Fibroblast of lung (primary cell): ENCODE data around the gene ABCC6.
"Not testable (repeated sequence)": the region's sequence is repeated elsewhere in the genome, so short reads cannot be mapped to it uniquely, and the experiment has no call there.

Source experiments
- EZH2 ChIP-seq: IDR thresholded peaks from 2 replicates; pipeline ENCODE4 v1.5.1; 2012; ENCODE audit warnings: low read length, control low read depth, mild to moderate bottlenecking; ENCODE audit errors: missing control alignments
- TF ChIP-seq, protein P1 (sequence below), 2 donors: IDR thresholded peaks in 1 of 2; conservative IDR thresholded peaks in 1 of 2; 1 replicate in 1 of 2; 2 replicates in 1 of 2; pipeline ENCODE4 v1.5.1; 2011 to 2012; ENCODE audit warnings: low read length in 2 of 2, control low read depth in 1 of 2, inconsistent platforms in 1 of 2, low read depth in 1 of 2, mild to moderate bottlenecking in 1 of 2

GRCh38 chr16:16205864-16206263 lies 17.4 kb downstream of the ABCC6 start:
- TF ChIP-seq, protein P1, sequence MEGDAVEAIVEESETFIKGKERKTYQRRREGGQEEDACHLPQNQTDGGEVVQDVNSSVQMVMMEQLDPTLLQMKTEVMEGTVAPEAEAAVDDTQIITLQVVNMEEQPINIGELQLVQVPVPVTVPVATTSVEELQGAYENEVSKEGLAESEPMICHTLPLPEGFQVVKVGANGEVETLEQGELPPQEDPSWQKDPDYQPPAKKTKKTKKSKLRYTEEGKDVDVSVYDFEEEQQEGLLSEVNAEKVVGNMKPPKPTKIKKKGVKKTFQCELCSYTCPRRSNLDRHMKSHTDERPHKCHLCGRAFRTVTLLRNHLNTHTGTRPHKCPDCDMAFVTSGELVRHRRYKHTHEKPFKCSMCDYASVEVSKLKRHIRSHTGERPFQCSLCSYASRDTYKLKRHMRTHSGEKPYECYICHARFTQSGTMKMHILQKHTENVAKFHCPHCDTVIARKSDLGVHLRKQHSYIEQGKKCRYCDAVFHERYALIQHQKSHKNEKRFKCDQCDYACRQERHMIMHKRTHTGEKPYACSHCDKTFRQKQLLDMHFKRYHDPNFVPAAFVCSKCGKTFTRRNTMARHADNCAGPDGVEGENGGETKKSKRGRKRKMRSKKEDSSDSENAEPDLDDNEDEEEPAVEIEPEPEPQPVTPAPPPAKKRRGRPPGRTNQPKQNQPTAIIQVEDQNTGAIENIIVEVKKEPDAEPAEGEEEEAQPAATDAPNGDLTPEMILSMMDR (conservative IDR thresholded peaks at IDR 0.05 in 1 of 2, IDR thresholded peaks at IDR 0.05 in 1 of 2; ENCODE audit: low read depth in 1 of 2, low read length in 2 of 2): not testable (repeated sequence)
- TF ChIP-seq EZH2: not testable (repeated sequence)
